Stimulated activated CD4-positive, alpha-beta T cell treated with anti-CD3 and anti-CD28 coated beads, Interleukin-4, amount 100 ng/mL, for 1 hour (primary cell): ENCODE measurements around the gene CYP19A1.
"Not testable (repeated sequence)": the region's sequence is repeated elsewhere in the genome, so short reads cannot be mapped to it uniquely, and the experiment has no call there.

Source experiments
- DNase-seq: peaks from one replicate; pipeline ENCODE4 v3.0.0-alpha.2; 2020

The CYP19A1 gene

GRCh38 chr15:51201581-51201980 is 136.8 kb downstream of the CYP19A1 start:
- no peak for DNase-seq

- no peak for DNase-seq
Measured at GRCh38 chr15:51200792-51201191, 137.6 kb downstream of the CYP19A1 start.

- DNase-seq = no peak
Measured at GRCh38 chr15:51199541-51199940, 138.9 kb downstream of the CYP19A1 start.

- no peak for DNase-seq
Measured at GRCh38 chr15:51198701-51199232, 139.6 kb downstream of the CYP19A1 start.

GRCh38 chr15:51195459-51195858 is 142.9 kb downstream of the CYP19A1 start:
- no peak for DNase-seq

GRCh38 chr15:51193979-51194378 is 144.4 kb downstream of the CYP19A1 start:
- no peak for DNase-seq

- DNase-seq = no peak
Measured at GRCh38 chr15:51193526-51193925, 144.9 kb downstream of the CYP19A1 start.

- peak; percentile 74 for DNase-seq
Measured at GRCh38 chr15:51192521-51193280, 145.7 kb downstream of the CYP19A1 start.

GRCh38 chr15:51191766-51192165 is 146.6 kb downstream of the CYP19A1 start:
- no peak for DNase-seq

- DNase-seq = no peak
Measured at GRCh38 chr15:51191072-51191670, 147.2 kb downstream of the CYP19A1 start.

GRCh38 chr15:51190424-51191068 is 147.8 kb downstream of the CYP19A1 start:
- no peak for DNase-seq

GRCh38 chr15:51189669-51190385 is 148.6 kb downstream of the CYP19A1 start:
- DNase-seq = no peak

GRCh38 chr15:51188791-51189190 is 149.6 kb downstream of the CYP19A1 start:
- DNase-seq = not testable (repeated sequence)

GRCh38 chr15:51186891-51187290 is 151.5 kb downstream of the CYP19A1 start:
- no peak for DNase-seq

- no peak for DNase-seq
Measured at GRCh38 chr15:51186181-51186705, 152.2 kb downstream of the CYP19A1 start.

- no peak for DNase-seq
Measured at GRCh38 chr15:51185213-51186159, 152.9 kb downstream of the CYP19A1 start.

GRCh38 chr15:51184627-51185026 is 153.8 kb downstream of the CYP19A1 start:
- no peak for DNase-seq

GRCh38 chr15:51183076-51183475 is 155.3 kb downstream of the CYP19A1 start:
- no peak for DNase-seq

GRCh38 chr15:51181905-51182304 is 156.5 kb downstream of the CYP19A1 start:
- no peak for DNase-seq

- no peak for DNase-seq
Measured at GRCh38 chr15:51181221-51181620, 157.2 kb downstream of the CYP19A1 start.

- no peak for DNase-seq
Measured at GRCh38 chr15:51180534-51180933, 157.9 kb downstream of the CYP19A1 start.

GRCh38 chr15:51180011-51180410 is 158.4 kb downstream of the CYP19A1 start:
- no peak for DNase-seq
